Activated naive CD4-positive, alpha-beta T cell treated with anti-CD3 and anti-CD28 coated beads, Interleukin-2, amount 50 U/mL, for 16 hours (primary cell): ENCODE results near the gene RNF128.
"Not testable (repeated sequence)": the region's sequence is repeated elsewhere in the genome, so short reads cannot be mapped to it uniquely, and the experiment has no call there.

Experiments used
- DNase-seq: peaks from one replicate; pipeline ENCODE4 v3.0.0-alpha.2; 2020

The RNF128 gene

GRCh38 chrX:106751407-106751806, 24.9 kb downstream of the RNF128 start:
- DNase-seq: no peak

DNA sequence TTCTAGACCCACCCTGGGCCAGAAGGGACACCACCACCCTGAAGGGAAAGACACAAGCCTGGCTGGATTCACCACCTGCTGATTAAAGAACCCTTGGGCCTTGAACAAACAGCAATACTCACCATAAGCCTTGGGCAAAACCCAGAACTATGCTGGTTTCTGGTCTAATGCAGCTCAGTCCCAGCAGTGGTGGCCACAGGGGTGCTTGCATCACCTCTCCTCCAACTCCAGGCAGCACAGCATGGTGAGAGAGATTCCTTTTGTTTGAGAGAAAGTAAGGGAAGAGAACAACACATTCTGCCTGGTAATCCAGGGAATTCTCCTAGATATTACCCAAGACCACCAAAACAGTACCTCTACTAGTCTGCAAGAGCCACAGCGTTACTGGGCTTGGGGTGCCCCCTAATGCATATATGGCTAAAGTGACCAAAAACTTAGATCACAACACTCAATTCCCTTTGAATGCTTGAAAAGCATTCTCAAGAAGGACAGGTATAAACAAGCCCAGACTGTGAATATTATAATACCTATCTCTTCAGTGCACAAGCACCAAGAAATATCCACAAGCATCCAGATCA, 25.7 kb downstream of the RNF128 start:
- no peak for DNase-seq

- not testable (repeated sequence) for DNase-seq
Observed at GRCh38 chrX:106769288-106769687, 42.8 kb downstream of the RNF128 start.

DNA sequence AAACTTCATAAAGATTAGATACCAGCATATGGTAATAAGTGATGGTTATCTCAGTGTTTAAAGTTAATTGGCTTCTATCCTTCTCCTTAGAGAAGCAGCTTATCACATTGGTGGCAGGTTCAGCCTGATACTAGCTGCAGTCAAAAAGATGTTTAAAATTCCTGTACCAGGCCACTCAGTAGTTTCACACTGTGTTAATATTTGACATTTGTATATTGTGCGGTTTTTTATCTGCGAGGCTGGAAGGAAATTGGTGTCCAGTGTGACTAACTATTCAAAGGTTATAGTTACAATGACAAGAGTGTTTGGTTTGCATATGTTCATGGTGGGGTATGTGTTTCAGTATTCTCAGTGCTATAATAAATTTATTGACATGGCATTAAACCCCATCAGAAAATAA, 48.5 kb downstream of the RNF128 start:
- no peak for DNase-seq

DNA sequence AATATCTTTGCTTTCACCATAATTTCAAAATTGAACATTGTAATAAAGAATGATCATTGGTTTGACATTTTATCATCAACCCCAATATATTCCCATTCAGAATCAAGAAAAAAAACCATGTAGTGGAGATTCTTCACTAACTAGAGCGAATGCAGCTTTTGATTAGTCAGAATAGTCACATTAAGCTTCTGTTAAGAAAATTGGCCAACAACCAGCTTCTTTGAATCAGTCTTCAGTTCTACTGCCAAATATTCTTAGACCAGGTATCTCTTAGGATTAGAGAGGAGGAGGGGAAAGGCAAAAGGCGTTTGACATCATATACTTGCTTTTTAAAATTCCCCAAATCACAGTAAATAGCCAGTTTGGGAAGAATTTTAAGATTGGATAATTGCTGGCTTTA, 53.8 kb downstream of the RNF128 start:
- no peak for DNase-seq

DNA sequence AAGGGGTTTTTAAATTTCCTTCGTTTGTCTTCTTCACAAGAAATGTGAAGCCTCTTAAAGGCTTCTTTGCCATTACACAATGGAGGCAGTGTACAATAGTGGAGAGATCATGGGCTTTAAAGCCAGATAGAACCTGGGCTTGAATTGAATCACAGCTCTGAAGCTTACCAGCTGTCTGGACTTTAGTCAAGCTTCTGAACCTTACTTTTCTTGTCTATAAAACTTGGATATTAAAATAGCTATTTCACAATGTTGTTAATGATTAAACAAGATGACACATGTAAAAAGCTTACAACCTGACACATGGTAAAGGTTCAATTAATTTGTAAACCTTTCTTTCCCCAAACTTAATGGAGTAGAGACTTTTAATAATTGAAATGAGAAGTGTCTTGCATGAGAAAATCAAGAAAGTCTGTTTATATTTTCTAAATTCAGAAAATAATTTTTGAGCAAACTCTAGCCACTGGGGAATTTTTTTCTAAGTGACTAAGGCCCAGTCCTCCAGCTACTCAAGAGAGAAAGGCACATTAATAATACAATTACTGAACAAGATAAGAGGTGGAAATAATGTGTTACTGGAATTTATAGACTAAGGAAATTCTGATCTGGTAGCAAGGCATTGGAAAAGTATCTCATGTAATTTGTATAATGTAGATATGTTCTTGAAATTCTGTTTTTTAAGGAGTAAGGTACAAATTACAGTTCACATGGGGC, 54.3 kb downstream of the RNF128 start:
- no peak for DNase-seq

- no peak for DNase-seq
Observed at GRCh38 chrX:106783716-106784115, 57.2 kb downstream of the RNF128 start.

DNA sequence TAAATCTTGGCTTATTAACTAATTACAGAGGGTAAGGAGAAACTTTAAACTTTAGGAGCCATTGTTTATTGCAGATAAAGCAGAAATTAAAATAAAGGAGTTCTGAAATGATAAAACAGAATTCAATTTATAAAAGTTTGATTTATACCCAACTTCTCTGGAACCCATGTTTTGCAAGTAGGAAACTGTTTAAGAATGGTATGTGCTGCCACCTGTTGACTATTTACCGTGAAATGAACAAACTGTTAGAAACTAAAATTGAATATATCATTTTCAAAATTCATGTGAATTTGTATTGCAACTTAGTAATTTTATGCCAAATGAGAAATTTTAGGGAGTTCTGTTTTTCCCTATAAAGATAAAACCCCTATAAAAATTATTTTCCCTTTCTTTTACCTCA, 65.0 kb downstream of the RNF128 start:
- no peak for DNase-seq

DNA sequence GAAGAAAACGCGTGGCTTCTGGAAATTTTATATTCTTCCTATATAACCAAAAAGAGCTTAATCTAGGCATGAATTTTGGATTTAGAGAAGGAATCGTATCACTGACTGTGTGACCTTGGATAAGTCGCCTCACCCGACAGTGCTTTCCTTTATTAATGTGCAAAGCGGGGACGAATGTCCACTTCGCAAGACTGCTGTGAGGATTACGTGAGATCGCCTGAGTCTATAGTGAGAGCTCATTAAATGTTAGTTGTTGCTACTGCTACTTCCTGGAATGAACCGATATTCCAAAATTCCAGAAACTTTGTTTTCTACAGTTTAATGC, 75.5 kb downstream of the RNF128 start:
- no peak for DNase-seq

GRCh38 chrX:106802388-106803275, 76.1 kb downstream of the RNF128 start, which contains the start of gene TBC1D8B:
Gene TBC1D8B, plus strand, starts transcription at chrX:106802673. Its CDS starts 181 bp downstream, at chrX:106802854.
- DNase-seq: peak; percentile 13

DNA sequence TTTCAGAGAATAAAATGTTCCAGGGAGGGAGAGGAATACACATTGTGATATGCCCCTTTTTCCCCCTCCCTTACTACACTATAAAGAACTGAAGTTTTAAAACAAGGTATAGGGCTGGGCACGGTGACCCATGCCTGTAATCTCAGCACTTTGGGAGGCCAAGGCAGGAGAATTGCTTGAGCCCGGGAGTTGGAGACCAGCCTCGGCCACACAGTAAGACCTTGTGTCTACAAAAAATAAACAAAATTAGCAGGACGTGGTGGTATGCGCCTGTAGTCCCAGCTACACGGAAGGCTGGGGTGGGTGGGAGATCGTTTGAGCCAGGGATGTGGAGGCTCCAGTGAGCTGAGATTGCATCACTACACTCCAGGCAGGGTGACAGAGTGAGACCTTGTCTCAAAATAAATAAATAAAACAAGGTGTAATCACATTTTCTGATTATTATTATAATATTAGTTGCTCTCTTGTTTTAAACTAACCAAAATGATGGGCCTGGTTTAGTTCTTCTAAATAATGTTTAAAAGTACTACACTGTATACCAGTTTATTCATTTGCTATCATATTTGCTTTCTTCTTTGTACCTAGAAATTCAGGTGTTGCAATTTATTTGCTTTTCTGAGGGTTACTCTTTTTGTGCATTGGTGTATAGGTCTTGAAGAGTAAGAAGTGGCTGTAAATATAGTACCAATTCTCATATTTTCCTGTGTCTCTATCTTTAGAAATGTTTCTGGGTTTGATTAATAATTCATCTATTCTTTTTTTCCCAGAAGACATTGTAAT, 84.8 kb downstream of the RNF128 start:
- no peak for DNase-seq

- DNase-seq: not testable (repeated sequence)
Observed at GRCh38 chrX:106812930-106813329, 86.4 kb downstream of the RNF128 start.

- DNase-seq: not testable (repeated sequence)
Observed at GRCh38 chrX:106814093-106814492, 87.6 kb downstream of the RNF128 start.
